ENCODE measurements around the gene CCDC102A. TPM values are rescaled to one million over a fixed set of nuclear protein-coding genes. Genes with fewer than 3 reads are reported as not detected.

The CCDC102A gene
- total and polyA plus RNA-seq, 9 of the 15 experiments (the other 6 are each of a cell fraction or from before 2014, with no cell fraction given): 0.03 to 4.9 (median 1.4) TPM

GRCh38 chr16:57462209-57462977 lies 74.0 kb downstream of the CCDC102A start, which contains the start of gene POLR2C (continued):
- TF ChIP-seq TOE1 (IDR thresholded peaks at IDR 0.05; ENCODE audit: borderline replicate concordance) (0 out of 2 replicates have a peak, but pooled peaks have one; percentile 46), TOE1 (CRISPR knock-in tag; IDR thresholded peaks at IDR 0.05; ENCODE audit: borderline replicate concordance, low read depth) (no peak), HSF4 (CRISPR knock-in tag; IDR thresholded peaks at IDR 0.05; ENCODE audit: borderline replicate concordance) (no peak), ZNF436 (CRISPR knock-in tag; IDR thresholded peaks at IDR 0.05) (peak; percentile 63; the same call in 1 of the 2 replicates), ATF1 (CRISPR knock-in tag; IDR thresholded peaks at IDR 0.05) (no peak), ATF1 (tag; IDR thresholded peaks at IDR 0.05) (peak; percentile 84), TCF7 (IDR thresholded peaks at IDR 0.05; ENCODE audit: borderline replicate concordance) (0 out of 2 replicates have a peak, but pooled peaks have one; percentile 26), MYNN (IDR thresholded peaks at IDR 0.05) (no peak), MYNN (CRISPR knock-in tag; IDR thresholded peaks at IDR 0.05) (no peak), ETS2 (tag; IDR thresholded peaks at IDR 0.05; ENCODE audit: borderline replicate concordance, poor library complexity, severe bottlenecking) (no peak), TAF7 (tag; IDR thresholded peaks at IDR 0.05) (peak; percentile 88)
- TF ChIP-seq, protein P1, sequence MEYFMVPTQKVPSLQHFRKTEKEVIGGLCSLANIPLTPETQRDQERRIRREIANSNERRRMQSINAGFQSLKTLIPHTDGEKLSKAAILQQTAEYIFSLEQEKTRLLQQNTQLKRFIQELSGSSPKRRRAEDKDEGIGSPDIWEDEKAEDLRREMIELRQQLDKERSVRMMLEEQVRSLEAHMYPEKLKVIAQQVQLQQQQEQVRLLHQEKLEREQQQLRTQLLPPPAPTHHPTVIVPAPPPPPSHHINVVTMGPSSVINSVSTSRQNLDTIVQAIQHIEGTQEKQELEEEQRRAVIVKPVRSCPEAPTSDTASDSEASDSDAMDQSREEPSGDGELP (CRISPR knock-in tag; IDR thresholded peaks at IDR 0.05; ENCODE audit: borderline replicate concordance): peak; percentile 80
- TF ChIP-seq, protein P2, sequence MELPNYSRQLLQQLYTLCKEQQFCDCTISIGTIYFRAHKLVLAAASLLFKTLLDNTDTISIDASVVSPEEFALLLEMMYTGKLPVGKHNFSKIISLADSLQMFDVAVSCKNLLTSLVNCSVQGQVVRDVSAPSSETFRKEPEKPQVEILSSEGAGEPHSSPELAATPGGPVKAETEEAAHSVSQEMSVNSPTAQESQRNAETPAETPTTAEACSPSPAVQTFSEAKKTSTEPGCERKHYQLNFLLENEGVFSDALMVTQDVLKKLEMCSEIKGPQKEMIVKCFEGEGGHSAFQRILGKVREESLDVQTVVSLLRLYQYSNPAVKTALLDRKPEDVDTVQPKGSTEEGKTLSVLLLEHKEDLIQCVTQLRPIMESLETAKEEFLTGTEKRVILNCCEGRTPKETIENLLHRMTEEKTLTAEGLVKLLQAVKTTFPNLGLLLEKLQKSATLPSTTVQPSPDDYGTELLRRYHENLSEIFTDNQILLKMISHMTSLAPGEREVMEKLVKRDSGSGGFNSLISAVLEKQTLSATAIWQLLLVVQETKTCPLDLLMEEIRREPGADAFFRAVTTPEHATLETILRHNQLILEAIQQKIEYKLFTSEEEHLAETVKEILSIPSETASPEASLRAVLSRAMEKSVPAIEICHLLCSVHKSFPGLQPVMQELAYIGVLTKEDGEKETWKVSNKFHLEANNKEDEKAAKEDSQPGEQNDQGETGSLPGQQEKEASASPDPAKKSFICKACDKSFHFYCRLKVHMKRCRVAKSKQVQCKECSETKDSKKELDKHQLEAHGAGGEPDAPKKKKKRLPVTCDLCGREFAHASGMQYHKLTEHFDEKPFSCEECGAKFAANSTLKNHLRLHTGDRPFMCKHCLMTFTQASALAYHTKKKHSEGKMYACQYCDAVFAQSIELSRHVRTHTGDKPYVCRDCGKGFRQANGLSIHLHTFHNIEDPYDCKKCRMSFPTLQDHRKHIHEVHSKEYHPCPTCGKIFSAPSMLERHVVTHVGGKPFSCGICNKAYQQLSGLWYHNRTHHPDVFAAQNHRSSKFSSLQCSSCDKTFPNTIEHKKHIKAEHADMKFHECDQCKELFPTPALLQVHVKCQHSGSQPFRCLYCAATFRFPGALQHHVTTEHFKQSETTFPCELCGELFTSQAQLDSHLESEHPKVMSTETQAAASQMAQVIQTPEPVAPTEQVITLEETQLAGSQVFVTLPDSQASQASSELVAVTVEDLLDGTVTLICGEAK (IDR thresholded peaks at IDR 0.05): peak; percentile 98
- TF ChIP-seq, protein P2 (CRISPR knock-in tag; IDR thresholded peaks at IDR 0.05): no peak
- TF ChIP-seq, protein P3, sequence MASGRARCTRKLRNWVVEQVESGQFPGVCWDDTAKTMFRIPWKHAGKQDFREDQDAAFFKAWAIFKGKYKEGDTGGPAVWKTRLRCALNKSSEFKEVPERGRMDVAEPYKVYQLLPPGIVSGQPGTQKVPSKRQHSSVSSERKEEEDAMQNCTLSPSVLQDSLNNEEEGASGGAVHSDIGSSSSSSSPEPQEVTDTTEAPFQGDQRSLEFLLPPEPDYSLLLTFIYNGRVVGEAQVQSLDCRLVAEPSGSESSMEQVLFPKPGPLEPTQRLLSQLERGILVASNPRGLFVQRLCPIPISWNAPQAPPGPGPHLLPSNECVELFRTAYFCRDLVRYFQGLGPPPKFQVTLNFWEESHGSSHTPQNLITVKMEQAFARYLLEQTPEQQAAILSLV (tag; IDR thresholded peaks at IDR 0.05): no peak

Data from K562 (cell line).